Kidney (tissue), 14 donors: ENCODE measurements around the gene ZNF783. TPM values are rescaled to one million over a fixed set of nuclear protein-coding genes. Genes with fewer than 3 reads are reported as not detected.
"Not testable (repeated sequence)": the region's sequence is repeated elsewhere in the genome, so short reads cannot be mapped to it uniquely, and the experiment has no call there.

Source experiments
- DNase-seq, 5 donors: peaks; one replicate each; pipeline ENCODE4 v3.0.0-alpha.2; 2013 to 2020
- FAIRE-seq: peaks from 2 replicates; lab custom pipeline; 2012; peaks lifted over from hg19 to GRCh38; lab: Jason Lieb, UNC
- H3K27ac ChIP-seq, 2 donors: one replicate each; pipeline ENCODE4 v1.7.0; 2013; ENCODE audit warnings: low read depth in 2 of 2, low read length in 2 of 2, inconsistent platforms in 1 of 2
- H3K27me3 ChIP-seq: one replicate; pipeline ENCODE4 v1.7.1; 2013; ENCODE audit warnings: low read length, inconsistent platforms; ENCODE audit not compliant: control insufficient read depth, insufficient read depth
- H3K36me3 ChIP-seq, 3 donors: one replicate each; pipeline versions ENCODE4 v1.7.0 to v1.7.1; 2013; ENCODE audit warnings: low read length in 3 of 3, control low read depth in 1 of 3, inconsistent platforms in 1 of 3; ENCODE audit not compliant: insufficient read depth in 3 of 3, control insufficient read depth in 2 of 3
- H3K4me1 ChIP-seq, 3 donors: one replicate each; pipeline versions ENCODE4 v1.7.0 to v1.7.1; 2013; ENCODE audit warnings: low read length in 3 of 3, inconsistent platforms in 1 of 3, low read depth in 1 of 3; ENCODE audit not compliant: control insufficient read depth in 2 of 3, insufficient read depth in 2 of 3
- H3K4me3 ChIP-seq, 3 donors: one replicate each; pipeline versions ENCODE4 v1.7.0 to v1.8.1; 2013; ENCODE audit warnings: low read length in 3 of 3, control low read depth in 1 of 3, inconsistent platforms in 1 of 3
- H3K9ac ChIP-seq, 3 donors: one replicate each; pipeline versions ENCODE4 v1.7.0 to v1.7.1; 2013; ENCODE audit warnings: low read length in 3 of 3, control low read depth in 1 of 3, inconsistent platforms in 1 of 3
- H3K9me3 ChIP-seq, 3 donors: one replicate each; pipeline versions ENCODE4 v1.7.0 to v1.7.1; 2013; ENCODE audit warnings: low read length in 3 of 3, control low read depth in 1 of 3, inconsistent platforms in 1 of 3; ENCODE audit not compliant: control insufficient read depth in 2 of 3, insufficient read depth in 1 of 3
- intact Hi-C: fragments of 100-400 bp; cut with DNase I; formaldehyde crosslinking; loops from one replicate; pipeline ENCODE4 v1.11.1; 2022
- polyA plus RNA-seq: library from polyadenylated mRNA; stranded (reverse); fragments of 350-450 nt; fragmentation: Illumina TruSeq; extraction: RNeasy Lipid Tissue Mini Kit (QIAGEN cat#74804); gene quantifications from one replicate; pipeline ENCODE4 v1.2.3, GENCODE V29; 2014; ENCODE audit warnings: low read depth, low replicate concordance; ENCODE audit not compliant: insufficient read depth
- total RNA-seq: library from RNA; stranded (reverse); fragmentation: NEBNext Ultra II Directional; extraction: Animal tissue kit (Norgen Biotek cat#: 25700); gene quantifications from one replicate; pipeline ENCODE4 v1.2.1, GENCODE V29; 2021
- TF ChIP-seq, protein P1 (sequence below): IDR thresholded peaks from 3 replicates; pipeline ENCODE4 v1.5.1; 2012; ENCODE audit warnings: mild to moderate bottlenecking, moderate library complexity, borderline replicate concordance; ENCODE audit not compliant: insufficient read depth; ENCODE audit errors: extremely low read depth
- donor health status: control.
- donor health status: control.
- donor health status: control.
- donor health status: control.
- donor health status: control.
- donor health status: DM: yes; HTN: yes; CAD: no.
- donor health status: Normal renal cell carcinoma (clear cell type).

ZNF783 gene
- total and polyA plus RNA-seq, 2 donors from 2014 or later = 3.6 to 21.8 TPM

DNA sequence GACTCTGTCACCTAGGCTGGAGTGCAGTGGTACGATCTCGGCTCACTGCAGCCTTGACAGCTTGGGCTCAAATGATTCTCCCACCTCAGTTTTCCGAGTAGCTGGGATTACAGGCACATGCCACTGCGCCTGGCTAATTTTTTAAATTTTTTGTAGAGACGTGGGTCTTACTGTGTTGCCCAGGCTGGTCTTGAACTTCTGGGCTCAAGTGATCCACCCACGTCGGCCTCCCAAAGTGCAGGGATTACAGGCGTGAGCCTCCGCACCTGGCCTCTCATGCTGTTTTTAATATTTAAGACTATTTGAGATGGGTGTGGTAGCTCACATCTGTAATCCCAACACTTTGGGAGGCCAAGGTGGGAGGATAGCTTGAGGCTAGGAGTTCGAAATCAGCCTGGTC is 10.5 kb upstream of the ZNF783 start:
- intact Hi-C loops, FAIRE-seq, H3K27ac ChIP-seq, DNase-seq, H3K27me3 ChIP-seq, H3K4me3 ChIP-seq, H3K9ac ChIP-seq, H3K4me1 ChIP-seq, H3K9me3 ChIP-seq: not testable (repeated sequence)
- peaks cover 7 to 49% (median 29%) of the 10 kb centered on the region in 3 donors for H3K36me3 ChIP-seq

DNA sequence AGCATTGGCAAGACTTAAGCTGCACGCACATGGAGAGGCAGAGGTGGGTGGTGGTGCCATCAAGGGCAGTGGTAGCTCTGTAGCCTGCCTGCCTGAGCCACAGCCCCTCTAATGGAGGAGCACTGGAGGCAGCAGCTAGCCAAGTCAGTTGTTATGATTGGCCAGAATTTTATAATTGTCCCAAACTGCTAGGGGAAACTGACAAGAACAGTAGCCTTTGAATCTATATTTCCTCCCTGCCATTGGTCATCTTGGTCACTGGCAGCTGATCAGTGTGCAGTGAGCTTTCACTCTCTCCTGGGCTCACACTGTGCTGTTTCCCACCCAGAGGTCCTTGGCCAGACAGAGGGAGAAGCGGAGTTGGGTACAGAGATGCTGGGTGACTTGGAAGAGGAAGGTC is 9.6 kb upstream of the ZNF783 start:
- Histone ChIP-seq H3K9me3 (no peaks in the 10 kb centered on the region), H3K27ac (no peak overlapping the region), H3K27me3 (no peaks in the 10 kb centered on the region), H3K4me1 (no peaks in the 10 kb centered on the region), H3K36me3 (peaks cover 7 to 49% (median 29%) of the 10 kb centered on the region in 3 donors), H3K9ac (no peak overlapping the region), H3K4me3 (no peak overlapping the region)
- no peak for FAIRE-seq
- intact Hi-C loops = no loop called here
- TF ChIP-seq, protein P1, sequence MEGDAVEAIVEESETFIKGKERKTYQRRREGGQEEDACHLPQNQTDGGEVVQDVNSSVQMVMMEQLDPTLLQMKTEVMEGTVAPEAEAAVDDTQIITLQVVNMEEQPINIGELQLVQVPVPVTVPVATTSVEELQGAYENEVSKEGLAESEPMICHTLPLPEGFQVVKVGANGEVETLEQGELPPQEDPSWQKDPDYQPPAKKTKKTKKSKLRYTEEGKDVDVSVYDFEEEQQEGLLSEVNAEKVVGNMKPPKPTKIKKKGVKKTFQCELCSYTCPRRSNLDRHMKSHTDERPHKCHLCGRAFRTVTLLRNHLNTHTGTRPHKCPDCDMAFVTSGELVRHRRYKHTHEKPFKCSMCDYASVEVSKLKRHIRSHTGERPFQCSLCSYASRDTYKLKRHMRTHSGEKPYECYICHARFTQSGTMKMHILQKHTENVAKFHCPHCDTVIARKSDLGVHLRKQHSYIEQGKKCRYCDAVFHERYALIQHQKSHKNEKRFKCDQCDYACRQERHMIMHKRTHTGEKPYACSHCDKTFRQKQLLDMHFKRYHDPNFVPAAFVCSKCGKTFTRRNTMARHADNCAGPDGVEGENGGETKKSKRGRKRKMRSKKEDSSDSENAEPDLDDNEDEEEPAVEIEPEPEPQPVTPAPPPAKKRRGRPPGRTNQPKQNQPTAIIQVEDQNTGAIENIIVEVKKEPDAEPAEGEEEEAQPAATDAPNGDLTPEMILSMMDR = no peak
- DNase-seq = no peak

DNA sequence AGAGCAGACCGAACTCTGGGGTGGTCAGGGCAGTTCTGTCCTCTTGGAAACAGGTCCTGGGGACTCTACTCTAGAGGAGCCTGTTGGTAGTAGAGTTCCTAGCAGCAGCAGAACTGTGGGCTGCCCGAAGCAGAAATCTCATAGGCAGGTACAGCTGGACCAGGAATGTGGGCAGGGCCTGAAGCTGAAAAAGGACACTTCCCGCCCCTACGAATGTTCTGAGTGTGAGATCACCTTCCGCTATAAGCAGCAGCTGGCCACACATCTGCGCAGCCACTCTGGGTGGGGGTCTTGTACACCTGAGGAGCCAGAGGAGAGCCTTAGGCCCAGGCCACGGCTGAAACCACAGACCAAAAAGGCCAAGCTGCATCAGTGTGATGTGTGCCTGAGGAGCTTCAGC is 8.3 kb upstream of the ZNF783 start:
- Histone ChIP-seq H3K4me1 (no peaks in the 10 kb centered on the region), H3K27ac (no peak overlapping the region), H3K36me3 (peaks cover 7 to 49% (median 29%) of the 10 kb centered on the region in 3 donors), H3K4me3 (no peak overlapping the region), H3K9ac (no peak overlapping the region), H3K9me3 (no peaks in the 10 kb centered on the region), H3K27me3 (no peaks in the 10 kb centered on the region)
- TF ChIP-seq, protein P1 = no peak
- intact Hi-C loops = no loop called here
- FAIRE-seq (no peak), DNase-seq (no peak)

DNA sequence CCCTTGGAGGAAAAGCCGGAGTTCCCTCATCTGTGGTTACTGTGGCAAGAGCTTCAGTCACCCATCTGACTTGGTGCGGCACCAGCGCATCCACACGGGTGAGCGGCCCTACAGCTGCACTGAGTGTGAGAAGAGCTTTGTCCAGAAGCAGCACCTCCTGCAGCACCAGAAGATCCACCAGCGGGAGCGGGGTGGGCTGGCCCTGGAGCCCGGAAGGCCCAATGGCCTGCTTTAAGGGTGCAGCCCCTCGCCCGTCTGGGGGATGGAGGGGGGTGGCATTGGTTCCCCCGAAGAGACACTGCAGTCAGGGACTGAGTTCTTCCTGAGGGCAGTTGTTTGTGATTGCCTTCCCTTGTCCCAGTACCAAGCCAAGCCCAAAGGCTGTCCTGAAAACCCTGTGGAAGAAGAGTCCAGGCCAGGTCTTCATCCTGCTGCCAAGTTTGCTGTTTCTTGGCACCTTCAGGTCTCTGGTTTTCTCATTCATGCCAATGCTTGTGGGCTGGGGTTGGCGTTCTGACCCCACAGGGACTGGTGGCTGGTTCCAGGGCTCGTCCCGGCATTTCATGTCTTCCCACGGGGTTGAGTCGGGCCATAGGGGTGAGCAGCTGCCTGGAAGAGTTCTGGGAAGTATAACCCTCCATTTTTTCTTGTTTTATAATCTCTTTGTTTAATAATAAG is 7.7 kb upstream of the ZNF783 start:
- Histone ChIP-seq H3K27me3 (no peaks in the 10 kb centered on the region), H3K4me1 (no peaks in the 10 kb centered on the region), H3K4me3 (no peak overlapping the region), H3K9me3 (no peaks in the 10 kb centered on the region), H3K9ac (no peak overlapping the region), H3K36me3 (peaks cover 7 to 49% (median 29%) of the 10 kb centered on the region in 3 donors), H3K27ac (no peak overlapping the region)
- intact Hi-C loops = no loop called here
- TF ChIP-seq, protein P1 = no peak
- FAIRE-seq (no peak), DNase-seq (no peak)
